K562 (cell line): ENCODE results near the gene GPR78. TPM values are rescaled to one million over a fixed set of nuclear protein-coding genes. Genes with fewer than 3 reads are reported as not detected.

Experiments used
- ATAC-seq: fragments of 200-7000 bp; cut with Tn5 transposase; 3 replicates; pipeline ENCODE4 v1.9.1; 2020; ENCODE audit warnings: moderate library complexity
- BruUV-seq: library from RNA; stranded (reverse); fragments of 400-500 nt; replicated peaks from 2 replicates; lab custom pipeline; 2021; lab: Mats Ljungman, UMichigan
- CTCF ChIA-PET: fragments of 300-600 bp; formaldehyde crosslinking; extraction: SDS; loops from one replicate; lab custom pipeline; 2021; ENCODE audit warnings: low intra/inter-chr PET ratio; lab: Yijun Ruan, JAX
- POLR2A ChIA-PET: fragments of 300-600, 350-650 bp; sonication (Branson Sonifier 250); formaldehyde crosslinking; extraction: SDS; loops from one replicate; lab custom pipeline; 2021; ENCODE audit warnings: antibody characterized with exemption, inconsistent platforms; lab: Yijun Ruan, JAX
- DNase-seq, 4 experiments: peaks; one replicate each; pipeline versions ENCODE4 v3.0.0 to v3.0.0-alpha.2; 2011 to 2018; ENCODE audit warnings: low spot score in 3 of 4, mixed read lengths in 3 of 4; ENCODE audit errors: extremely low read depth in 1 of 4
- FAIRE-seq: peaks from 2 replicates; lab custom pipeline; 2011; peaks lifted over from hg19 to GRCh38; lab: Jason Lieb, UNC
- H2AFZ ChIP-seq: 2 replicates; pipeline ENCODE4 v1.6.0; 2011; ENCODE audit warnings: low read depth, low read length, control low read depth, inconsistent platforms
- H3K27ac ChIP-seq: fragments of 200-600 bp; 3 replicates; pipeline ENCODE4 v1.8.0; 2011; ENCODE audit warnings: low read depth, mild to moderate bottlenecking, control low read depth, inconsistent platforms, low read length, moderate library complexity, mixed read lengths; ENCODE audit errors: extremely low read depth
- H3K27me3 ChIP-seq, 2 experiments: fragments of 300-600 bp in 1 of 2; 2 replicates in 1 of 2; 3 replicates in 1 of 2; pipeline versions ENCODE4 v1.6.0 to v1.8.0; 2011; ENCODE audit warnings: inconsistent platforms in 2 of 2, low read length in 2 of 2, mild to moderate bottlenecking in 1 of 2, mixed read lengths in 1 of 2, moderate library complexity in 1 of 2; ENCODE audit not compliant: control insufficient read depth in 2 of 2, insufficient read depth in 2 of 2
- H3K36me3 ChIP-seq: fragments of 300-600 bp; 3 replicates; pipeline ENCODE4 v1.8.0; 2011; ENCODE audit warnings: mild to moderate bottlenecking, low read length, inconsistent platforms; ENCODE audit not compliant: control insufficient read depth, insufficient read depth
- H3K4me1 ChIP-seq, 2 experiments: fragments of 200-600 bp in 1 of 2; replicated peaks in 1 of 2; 2 replicates in 1 of 2; 3 replicates in 1 of 2; pipeline versions ENCODE4 v1.5.1 to v1.8.0; 2011; ENCODE audit warnings: inconsistent platforms in 2 of 2, low read length in 2 of 2, mild to moderate bottlenecking in 1 of 2, mixed read lengths in 1 of 2, moderate library complexity in 1 of 2; ENCODE audit not compliant: control insufficient read depth in 2 of 2, insufficient read depth in 2 of 2
- H3K4me2 ChIP-seq: 2 replicates; pipeline ENCODE4 v1.6.1; 2011; ENCODE audit warnings: low read length, control low read depth, inconsistent platforms, mixed read lengths; ENCODE audit not compliant: insufficient read depth
- H3K4me3 ChIP-seq: fragments of 200-600 bp; sonication (generic), shearing (Covaris generic); 2 replicates; pipeline ENCODE4 v1.5.1; 2016; ENCODE audit warnings: control low read depth, inconsistent platforms
- H3K79me2 ChIP-seq: fragments of 200-600 bp; 3 replicates; pipeline ENCODE4 v1.8.0; 2011; ENCODE audit warnings: low read length, inconsistent platforms; ENCODE audit not compliant: control insufficient read depth, insufficient read depth
- H3K9ac ChIP-seq, 2 experiments: 2 replicates each; pipeline versions ENCODE4 v1.6.0 to v1.6.1; 2011; ENCODE audit warnings: low read depth in 2 of 2, low read length in 2 of 2, control low read depth in 1 of 2, inconsistent platforms in 1 of 2, mild to moderate bottlenecking in 1 of 2, mixed read lengths in 1 of 2; ENCODE audit not compliant: insufficient read depth in 1 of 2
- H3K9me1 ChIP-seq: one replicate; pipeline ENCODE4 v1.6.0; 2011; ENCODE audit warnings: inconsistent platforms, mild to moderate bottlenecking, low read length, moderate library complexity; ENCODE audit not compliant: control insufficient read depth, insufficient read depth
- H3K9me3 ChIP-seq: replicated peaks from 2 replicates; pipeline ENCODE4 v1.5.1; 2011; ENCODE audit warnings: low read depth, low read length, inconsistent platforms; ENCODE audit not compliant: control insufficient read depth, insufficient read depth
- H4K20me1 ChIP-seq: replicated peaks from 2 replicates; pipeline ENCODE4 v1.6.1; 2011; ENCODE audit warnings: low read length, inconsistent platforms, mixed read lengths; ENCODE audit not compliant: control insufficient read depth, insufficient read depth
- ARHGAP35 ChIP-seq: fragments of 450-650 bp; IDR thresholded peaks from 2 replicates; pipeline ENCODE4 v1.6.1; 2018; ENCODE audit not compliant: partially characterized antibody
- ATF4 ChIP-seq: fragments of 450-650 bp; formaldehyde crosslinking; IDR thresholded peaks from 2 replicates; pipeline ENCODE4 v1.4.0; 2022; ENCODE audit warnings: mild to moderate bottlenecking, moderate library complexity
- CHD2 ChIP-seq: IDR thresholded peaks from 2 replicates; pipeline ENCODE4 v1.6.1; 2011; ENCODE audit warnings: low read depth, low read length
- CREB3L1 ChIP-seq: fragments of 450-650 bp; IDR thresholded peaks from 2 replicates; pipeline ENCODE4 v1.6.1; 2014; ENCODE audit warnings: low read depth, mild to moderate bottlenecking, moderate library complexity, borderline replicate concordance
- CSDE1 ChIP-seq, 2 experiments: fragments of 450-650 bp; IDR thresholded peaks; 2 replicates each; pipeline ENCODE4 v1.6.1; 2016; ENCODE audit warnings: mild to moderate bottlenecking in 1 of 2
- MTA3 ChIP-seq: fragments of 450-650 bp; formaldehyde crosslinking; IDR thresholded peaks from 2 replicates; pipeline ENCODE4 v1.6.1; 2017; ENCODE audit warnings: mild to moderate bottlenecking, borderline replicate concordance
- PCBP2 ChIP-seq: fragments of 200-400 bp; formaldehyde crosslinking; IDR thresholded peaks from 2 replicates; pipeline ENCODE4 v1.6.1; 2018; ENCODE audit warnings: low read length, low read depth, mild to moderate bottlenecking, moderate library complexity; ENCODE audit not compliant: poor library complexity, severe bottlenecking
- SPI1 ChIP-seq: IDR thresholded peaks from 2 replicates; pipeline ENCODE4 v1.6.1; 2011; ENCODE audit warnings: low read depth, low read length, control low read depth, borderline replicate concordance
- STAT5B ChIP-seq: fragments of 250-450 bp; sonication (Bioruptor Pico); IDR thresholded peaks from 2 replicates; pipeline ENCODE4 v1.8.0; 2021; ENCODE audit warnings: mild to moderate bottlenecking, inconsistent platforms
- ZFX ChIP-seq: sonication (generic); formaldehyde crosslinking; IDR thresholded peaks from 2 replicates; pipeline ENCODE4 v1.8.0; 2022; ENCODE audit warnings: mild to moderate bottlenecking, missing genetic modification reagents, moderate library complexity
- WGBS: fragments of 100-300 bp; shearing (Covaris generic); methylation state at CpG from one replicate; pipeline ENCODE4 v1.1.6; 2016; ENCODE audit warnings: low coverage, mixed read lengths; ENCODE audit not compliant: insufficient coverage; ENCODE audit errors: missing lambda C conversion rate; 5-methylcytosine and 5-hydroxymethylcytosine counted together
- in situ Hi-C: fragments of 300-500 bp; cut with MboI; formaldehyde crosslinking; loops from 4 replicates; pipeline ENCODE4 v1.15.0; 2018; ENCODE audit warnings: inconsistent platforms, mixed read lengths
- intact Hi-C: fragments of 100-400 bp; cut with micrococcal nuclease; formaldehyde crosslinking; loops from 2 replicates; pipeline ENCODE4 v1.14.2; 2022
- polyA plus RNA-seq, 8 experiments: library from polyadenylated mRNA; depleted of rRNA in 4 of 8; stranded (reverse) in 5 of 8; unstranded in 3 of 8; fragments of >200 nt; fragmentation: Nextera tagmentation in 2 of 8; fragmentation: Illumina TruSeq in 1 of 8; extraction: Ambion mirVana in 2 of 8; extraction: Trizol in 1 of 8; gene quantifications; 2 replicates each; pipeline versions ENCODE4 v1.2.1 to v1.2.3, GENCODE V29; 2011 to 2014; ENCODE audit warnings: inconsistent platforms in 1 of 8, missing spikeins in 1 of 8
- total RNA-seq, 7 experiments: library from RNA; depleted of rRNA in 6 of 7; stranded (reverse); fragments of >200 nt in 6 of 7; fragmentation: Illumina TruSeq in 2 of 7; extraction: Trizol in 2 of 7; gene quantifications; 2 replicates each; pipeline versions ENCODE4 v1.2.1 to v1.2.3, GENCODE V29; 2011 to 2021; ENCODE audit warnings: low replicate concordance in 1 of 7

Gene GPR78
- total and polyA plus RNA-seq, 9 of the 15 experiments (the other 6 are each of a cell fraction or from before 2014, with no cell fraction given): 0.04 to 0.13 (median 0.07) TPM; not detected in 4

DNA sequence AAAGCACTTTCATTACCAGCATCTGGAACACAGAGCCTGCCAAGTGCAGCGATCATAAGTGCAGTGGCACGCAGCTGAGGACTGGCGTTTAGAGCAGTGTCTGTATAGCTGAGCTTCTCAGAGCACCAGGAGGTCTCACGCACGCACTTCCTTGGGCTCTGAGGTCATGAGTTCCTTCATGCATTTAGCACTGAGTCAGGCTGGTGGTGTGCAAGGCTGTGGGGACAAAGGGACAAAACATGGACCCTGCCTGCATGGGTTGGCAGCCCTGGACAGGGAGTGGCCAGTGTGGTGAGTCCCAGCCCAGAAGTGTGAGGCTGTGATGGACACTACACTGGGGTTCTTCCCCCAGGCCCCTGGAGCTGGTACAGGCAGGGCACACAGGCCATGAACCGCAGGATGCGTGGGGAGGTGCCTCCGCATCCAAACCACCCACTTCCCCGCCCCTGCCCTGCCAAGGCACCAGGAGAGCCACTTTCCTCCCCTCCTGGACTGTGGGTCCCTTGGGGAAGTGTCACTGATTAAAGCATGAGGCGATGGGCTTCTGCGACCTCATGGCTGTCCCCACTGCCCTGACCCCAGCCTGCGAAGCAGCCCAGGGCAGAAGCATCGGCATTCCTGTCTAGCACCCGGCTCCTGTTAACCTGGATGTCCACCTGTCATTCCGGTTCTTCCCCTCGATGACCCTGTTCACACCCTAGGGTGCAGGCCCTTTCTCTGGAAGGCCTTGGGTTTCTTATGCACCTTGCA, 37.2 kb upstream of the GPR78 start:
- Histone ChIP-seq H3K4me3 (no peak overlapping the region), H3K9me3 (no peaks in the 10 kb centered on the region), H3K4me2 (no peak overlapping the region), H3K9me1 (no peaks in the 10 kb centered on the region), H3K36me3 (no peaks in the 10 kb centered on the region), H3K9ac (no peak overlapping the region), H3K4me1 (peaks cover 18 to 20% of the 10 kb centered on the region in 2 experiments), H4K20me1 (no peaks in the 10 kb centered on the region), H3K79me2 (no peaks in the 10 kb centered on the region), H3K27me3 (no peaks in the 10 kb centered on the region), H3K27ac (no peak overlapping the region), H2AFZ (no peak overlapping the region)
- TF ChIP-seq STAT5B (CRISPR knock-in tag): no peak
- BruUV-seq: no TSS peak
- CTCF ChIA-PET: no interaction called here
- ATAC-seq: no peak
- intact Hi-C loops: no loop called here
- FAIRE-seq: no peak
- no peak for DNase-seq
- 66% methylated on average over 13 of the region's 16 CpGs for WGBS
- POLR2A ChIA-PET: interaction anchor here (0.6 kb wide), 1 partner anchor 129 kb away, joined by 3 read pairs; no protein-coding TSS in a partner anchor
- in situ Hi-C loops: no loop called here

DNA sequence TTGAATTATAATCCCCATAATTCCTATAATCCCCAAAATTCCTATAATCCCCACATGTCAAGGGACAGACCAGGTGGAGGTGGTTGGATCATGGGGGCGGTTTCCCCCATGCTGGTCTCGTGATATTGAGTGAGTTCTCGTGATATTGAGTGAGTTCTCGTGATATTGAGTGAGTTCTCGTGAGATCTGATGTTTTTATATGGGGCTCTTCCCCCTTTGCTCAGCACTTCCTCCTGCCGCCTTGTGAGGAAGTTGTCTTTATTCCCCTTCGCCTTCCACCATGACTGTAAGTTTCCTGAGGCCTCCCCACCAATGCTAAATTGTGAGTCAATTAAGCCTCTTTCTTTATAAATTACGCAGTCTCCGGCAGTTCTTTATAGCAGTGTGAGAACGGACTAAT, 36.6 kb upstream of the GPR78 start:
- no peak overlapping the region for H3K27ac ChIP-seq
- H3K79me2 ChIP-seq: no peaks in the 10 kb centered on the region
- no peaks in the 10 kb centered on the region for H3K9me1 ChIP-seq
- in situ Hi-C loops (no loop called here), intact Hi-C loops (no loop called here)
- no peak overlapping the region for H3K4me3 ChIP-seq
- no peaks in the 10 kb centered on the region for H3K9me3 ChIP-seq
- FAIRE-seq (no peak), ATAC-seq (no peak), DNase-seq (no peak)
- no peak overlapping the region; a peak in 1 of 4 replicates for H3K9ac ChIP-seq
- peaks cover 24 to 26% of the 10 kb centered on the region in 2 experiments for H3K4me1 ChIP-seq
- H3K4me2 ChIP-seq: no peak overlapping the region
- no peaks in the 10 kb centered on the region for H3K36me3 ChIP-seq
- BruUV-seq: no TSS peak
- CTCF ChIA-PET: no interaction called here
- 67% methylated on average over 10 of the region's 10 CpGs for WGBS
- H2AFZ ChIP-seq: no peak overlapping the region
- POLR2A ChIA-PET: no interaction called here
- H4K20me1 ChIP-seq: no peaks in the 10 kb centered on the region
- peak; percentile 45; the same call in 1 of the 2 replicates for TF ChIP-seq ZFX
- TF ChIP-seq CHD2: peak; percentile 85
- TF ChIP-seq ARHGAP35: peak; percentile 66
- peak; percentile 78; the same call in 1 of the 2 replicates for TF ChIP-seq SPI1
- no peak for TF ChIP-seq MTA3
- no peak for TF ChIP-seq ATF4
- TF ChIP-seq CSDE1 (IDR thresholded peaks at IDR 0.05): no peak
- no peak for TF ChIP-seq PCBP2
- peak; percentile 57; the same call in 1 of the 2 replicates for TF ChIP-seq CREB3L1
- H3K27me3 ChIP-seq: no peaks in the 10 kb centered on the region
